ENCODE measurements around the gene IGF1R.
A peak's percentile ranks its signal among the peaks of the same experiment; 100 is the strongest.

The IGF1R gene

DNA sequence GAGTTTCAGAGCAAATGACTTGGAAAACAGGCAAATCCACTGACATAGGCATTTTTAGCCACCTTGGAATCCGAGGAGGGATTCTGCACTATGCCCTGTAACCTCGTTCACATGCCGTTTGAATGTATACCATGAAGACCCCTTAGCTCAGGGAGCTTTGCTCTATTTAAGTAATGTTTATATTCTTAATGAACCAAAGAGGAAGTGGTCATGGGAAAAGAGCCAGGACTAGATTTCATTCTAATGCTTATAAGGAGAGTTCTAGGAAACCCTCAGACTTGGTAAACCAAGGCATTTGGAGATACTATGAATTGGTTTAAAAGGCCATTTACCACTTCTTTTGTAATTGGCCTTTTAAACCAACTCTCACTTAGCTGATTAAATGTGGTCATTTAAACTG, 178.9 kb downstream of the IGF1R start:
- DNase-seq (ENCODE audit: low read depth): no peak

DNA sequence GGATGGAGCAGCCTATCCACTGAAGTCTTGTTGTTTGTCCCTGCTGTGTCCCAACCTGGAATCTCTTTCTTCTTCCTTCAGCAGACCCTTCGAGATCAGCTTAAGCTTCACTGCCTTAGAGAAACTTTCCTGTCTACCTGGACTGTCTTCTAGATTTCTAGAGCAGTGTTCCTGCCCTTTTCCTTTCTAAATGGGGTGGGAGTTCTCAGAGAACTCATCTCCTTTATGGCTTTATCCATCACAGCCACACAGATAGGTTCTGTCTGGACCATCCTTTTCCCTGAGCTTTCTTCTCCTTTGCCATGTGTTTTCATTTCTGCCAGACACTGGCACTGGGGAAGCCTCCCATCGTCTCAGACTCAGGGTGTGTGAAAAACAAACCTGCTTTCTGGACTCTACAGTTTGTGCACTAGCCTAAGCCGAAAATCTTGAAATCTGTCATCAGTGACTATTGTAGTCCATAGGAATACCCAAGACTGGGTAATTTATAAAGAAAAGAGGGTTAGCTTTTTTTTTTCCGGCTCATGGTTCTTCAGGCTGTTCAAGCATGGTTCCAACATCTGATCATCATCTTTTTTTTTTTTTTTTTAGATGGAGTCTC, 181.8 kb downstream of the IGF1R start:
- DNase-seq (ENCODE audit: low read depth): no peak

DNA sequence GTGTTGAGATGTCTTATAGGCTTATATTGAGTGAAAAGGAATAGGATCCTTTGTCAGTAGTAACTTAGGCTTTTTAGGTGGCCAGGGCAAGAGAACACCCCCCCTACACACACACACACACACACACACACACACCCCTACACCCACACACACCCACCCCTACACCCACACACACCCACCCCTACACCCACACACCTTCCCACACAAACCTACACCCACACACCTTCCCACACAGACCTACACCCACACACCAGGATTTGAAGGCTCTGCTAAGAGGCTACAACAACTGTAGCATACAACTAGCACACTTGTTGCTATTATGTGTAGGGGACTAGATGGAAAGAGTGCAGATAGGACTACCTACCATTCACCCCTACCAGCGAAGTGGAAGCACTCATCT, 186.6 kb downstream of the IGF1R start:
- DNase-seq (ENCODE audit: low read depth): no peak

DNA sequence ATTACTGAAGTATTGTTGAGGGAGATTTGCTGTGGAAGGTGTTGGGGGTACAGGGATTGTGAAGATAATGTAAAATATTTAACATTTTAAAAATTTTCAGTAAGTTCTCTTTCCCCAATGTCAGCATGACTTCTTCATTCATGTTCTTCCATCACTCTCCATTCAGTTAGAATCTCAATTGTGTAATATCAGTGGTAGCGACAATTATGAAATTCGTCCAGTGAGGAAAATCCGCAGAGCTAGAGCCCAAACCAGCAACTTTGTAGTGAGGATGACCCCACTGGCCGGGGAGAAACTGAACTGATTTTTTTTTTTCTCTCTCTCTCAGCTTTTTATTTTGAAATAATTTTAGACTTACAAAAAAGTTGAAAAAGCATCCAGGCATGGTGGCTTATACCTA, 187.5 kb downstream of the IGF1R start:
- DNase-seq (ENCODE audit: low read depth): no peak

DNA sequence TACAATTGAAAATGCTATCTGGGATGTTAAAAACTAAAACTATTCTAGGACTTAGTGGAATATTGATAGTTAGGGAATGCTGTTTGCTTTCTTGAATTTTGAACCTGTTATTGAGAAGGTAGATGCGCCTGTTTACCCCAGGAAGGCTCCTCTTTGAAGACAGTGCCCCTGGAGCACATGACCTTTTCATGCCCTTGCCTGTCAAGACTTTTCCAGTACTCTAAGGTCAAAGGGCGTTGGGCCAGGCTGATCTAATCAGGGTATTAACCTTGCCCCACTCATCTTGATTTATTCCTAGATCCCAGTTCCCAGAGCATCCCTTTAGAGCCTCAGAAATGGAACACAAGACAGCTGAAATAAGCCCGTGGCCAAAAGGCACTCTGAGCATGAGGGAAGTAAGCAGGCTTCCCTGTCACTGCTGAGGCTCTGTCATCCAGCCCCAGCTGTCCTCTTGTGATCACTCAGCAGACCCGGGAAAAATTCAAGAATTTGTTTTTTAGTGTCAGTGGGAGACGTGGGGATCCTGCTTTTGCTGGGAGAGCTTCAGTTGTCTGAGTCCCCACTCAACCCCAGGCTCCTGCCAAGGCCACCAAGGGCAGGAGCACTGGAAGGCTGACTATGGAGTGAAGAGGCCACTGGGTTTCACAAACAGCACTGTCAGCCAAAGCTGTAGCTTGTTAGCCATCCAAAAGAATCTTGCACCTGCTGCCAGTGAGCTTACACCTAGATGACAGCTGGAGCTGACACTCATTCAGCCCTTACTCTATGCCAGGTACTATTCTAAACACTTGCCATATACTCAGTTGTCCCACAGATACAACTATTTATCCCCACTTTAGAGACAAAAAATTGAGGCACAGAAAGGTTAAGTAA, 190.3 kb downstream of the IGF1R start:
- DNase-seq (ENCODE audit: low read depth): no peak

DNA sequence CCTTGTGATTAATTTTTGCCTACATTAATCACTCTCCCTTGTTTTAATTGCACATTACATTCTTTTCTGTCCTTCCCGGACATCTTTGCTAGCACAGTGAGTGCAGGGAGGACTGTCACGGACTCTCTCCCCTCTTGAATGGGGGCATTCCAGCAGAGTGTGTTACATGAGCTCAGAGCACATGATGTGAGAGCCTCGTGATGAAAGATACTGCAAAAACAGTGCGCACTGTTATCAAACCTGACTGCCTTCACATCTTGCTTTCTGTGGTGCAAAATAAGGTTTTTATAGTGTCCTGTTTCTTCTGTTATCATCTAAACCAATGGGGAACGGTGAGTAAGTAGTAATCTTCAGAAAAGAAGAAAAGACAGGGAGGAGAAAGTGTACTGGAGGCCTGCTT, 191.7 kb downstream of the IGF1R start:
- DNase-seq (ENCODE audit: low read depth): no peak

DNA sequence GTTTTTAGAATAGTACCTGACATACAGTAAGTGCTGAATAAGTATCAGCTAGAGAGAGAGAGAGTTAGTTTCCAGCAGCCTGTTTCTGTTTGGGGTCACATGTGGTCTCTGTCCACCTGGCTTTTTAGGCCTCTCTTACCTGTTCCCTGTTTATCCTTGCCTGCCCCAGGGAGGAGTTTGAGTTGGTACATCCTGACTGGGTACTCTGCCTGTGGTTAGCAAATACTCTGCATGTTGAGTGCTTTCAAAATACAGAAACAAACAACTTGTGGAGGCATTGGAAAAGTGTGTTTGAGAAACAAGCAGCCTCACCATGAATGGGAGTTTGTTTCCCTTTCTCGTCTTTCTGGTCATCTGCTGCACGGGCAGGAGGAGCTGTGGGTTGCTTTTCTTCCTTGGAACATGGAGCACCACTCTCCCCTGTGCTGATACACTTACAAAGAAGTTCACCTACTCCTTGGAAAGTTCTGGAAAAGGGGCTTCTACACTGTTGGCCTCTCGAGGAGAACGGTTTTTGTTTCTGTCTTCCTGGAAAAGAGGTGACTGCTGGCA, 193.2 kb downstream of the IGF1R start:
- no peak for DNase-seq (ENCODE audit: low read depth)

DNA sequence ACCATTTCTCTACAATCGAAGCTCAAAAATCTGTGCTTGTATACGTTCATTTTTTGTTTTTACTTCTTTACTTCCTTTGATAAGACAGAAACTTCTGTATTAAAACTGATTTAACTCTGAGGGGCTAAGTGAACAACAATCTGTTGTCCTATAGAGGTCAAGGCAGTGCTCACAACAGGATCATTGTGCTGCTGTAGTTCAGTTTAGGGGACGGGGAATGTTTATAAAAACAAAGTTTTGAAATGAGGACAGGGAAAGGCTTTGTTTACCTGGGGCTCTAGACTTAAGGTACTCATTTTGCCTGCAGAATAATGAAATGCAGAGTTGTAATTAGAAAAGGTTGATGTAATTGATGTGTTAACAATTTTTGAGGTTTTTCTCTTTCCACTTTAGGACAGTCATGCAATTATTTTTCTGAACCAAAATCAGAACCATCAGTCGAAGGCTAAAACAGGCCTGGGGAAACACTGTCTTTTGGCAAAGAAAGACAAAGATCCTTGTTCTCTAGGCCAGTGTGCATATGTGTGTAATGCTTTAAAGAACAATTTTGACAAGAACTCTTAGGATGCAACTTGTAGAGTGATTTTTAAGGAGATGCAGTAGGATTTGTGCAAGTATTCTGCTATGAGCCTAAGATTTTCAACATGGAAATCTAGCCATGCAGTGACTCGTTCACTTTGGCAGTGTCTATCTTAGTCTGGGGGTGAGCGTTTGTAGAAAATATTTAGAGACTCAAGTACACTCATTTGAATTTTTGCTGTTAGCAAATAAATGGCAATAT, 194.0 kb downstream of the IGF1R start:
- no peak for DNase-seq (ENCODE audit: low read depth)

DNA sequence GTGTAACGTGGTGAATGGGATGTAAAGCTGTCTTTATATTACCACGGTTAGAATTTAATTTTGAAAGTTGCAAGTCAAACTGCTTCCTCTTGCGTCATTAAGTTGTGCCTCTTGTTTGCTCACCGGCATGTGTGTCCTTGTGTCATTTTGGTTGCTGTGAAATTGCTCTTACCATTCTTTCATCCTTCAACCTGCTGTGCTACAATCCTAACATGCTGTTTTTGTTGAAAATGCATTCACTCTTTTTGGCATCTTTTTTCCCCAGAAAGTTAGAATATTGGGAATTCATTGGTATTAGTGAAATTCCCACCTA, 194.6 kb downstream of the IGF1R start:
- no peak for DNase-seq (ENCODE audit: low read depth)

DNA sequence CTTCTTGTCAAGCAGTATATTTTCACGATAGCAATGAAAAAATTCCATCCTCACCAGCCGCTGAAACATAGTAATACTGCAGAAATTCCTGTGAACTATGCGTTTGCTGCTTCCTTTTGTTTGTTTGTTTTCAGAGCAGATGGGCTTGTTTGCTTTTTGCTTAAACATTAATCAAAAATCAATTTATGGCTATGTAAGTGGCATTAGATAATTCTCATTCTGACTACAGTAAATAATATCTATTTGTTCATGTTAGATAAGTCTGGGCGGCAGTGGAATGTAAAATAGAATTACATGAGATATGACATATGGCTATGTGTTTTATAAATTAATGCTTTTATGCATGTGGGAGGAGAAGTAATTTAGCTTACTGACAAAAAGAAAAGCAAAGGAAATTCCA, 195.5 kb downstream of the IGF1R start:
- DNase-seq (ENCODE audit: low read depth): no peak

DNA sequence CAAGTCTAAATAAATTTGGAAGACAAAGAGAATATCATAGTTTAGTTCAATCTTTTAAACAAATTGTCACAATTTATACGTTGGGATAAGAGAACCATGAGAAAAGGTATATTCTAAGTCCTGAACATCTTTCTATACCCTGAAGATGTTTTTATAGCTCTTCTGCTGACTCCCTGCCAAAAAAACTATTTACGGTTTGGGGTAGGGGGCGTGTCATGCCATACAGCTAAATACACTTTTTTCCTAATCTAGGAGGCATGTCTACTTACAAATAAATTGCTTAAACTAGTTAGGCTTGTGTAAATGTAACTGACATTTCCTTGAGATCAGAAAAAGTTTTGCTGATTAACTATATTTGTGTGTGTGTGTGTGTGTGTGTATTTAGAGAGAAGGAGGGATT, 195.9 kb downstream of the IGF1R start:
- no peak for DNase-seq (ENCODE audit: low read depth)

DNA sequence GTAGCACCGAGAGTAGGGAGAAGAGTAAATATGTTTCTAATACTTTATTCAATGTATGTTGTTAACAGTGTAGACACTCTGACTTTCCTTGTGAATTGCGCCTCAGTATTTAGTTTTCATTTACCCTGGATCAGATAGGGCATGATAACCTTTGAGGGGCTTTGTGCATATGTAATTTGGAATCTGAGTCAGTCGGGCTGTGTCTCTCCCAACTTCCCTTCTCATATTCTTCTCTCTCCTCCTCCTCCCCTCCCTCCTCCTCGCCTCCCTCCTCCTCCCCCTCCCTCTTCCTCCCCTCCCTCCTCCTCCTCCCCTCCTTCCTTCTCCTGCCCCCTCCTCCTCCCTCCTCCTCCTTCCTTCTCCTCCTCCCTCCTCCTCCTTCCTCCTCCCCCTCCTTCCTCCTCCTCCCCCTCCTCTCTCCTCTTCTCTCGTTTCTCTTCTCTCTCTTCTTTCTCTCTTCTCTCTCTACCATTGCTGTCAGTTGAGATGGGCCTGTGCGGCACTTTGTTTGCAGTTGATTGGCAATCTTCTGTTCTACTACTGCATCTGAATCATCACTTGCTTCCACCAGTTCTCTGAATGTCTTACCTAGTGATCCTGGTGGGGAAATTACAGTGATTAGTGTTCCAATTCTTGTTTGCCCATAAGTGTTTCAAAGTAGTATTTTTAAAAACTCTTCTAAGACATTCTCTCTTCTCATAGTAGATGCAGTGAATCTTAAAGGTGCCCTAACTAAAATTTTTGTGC, 197.0 kb downstream of the IGF1R start:
- DNase-seq (ENCODE audit: low read depth): no peak

DNA sequence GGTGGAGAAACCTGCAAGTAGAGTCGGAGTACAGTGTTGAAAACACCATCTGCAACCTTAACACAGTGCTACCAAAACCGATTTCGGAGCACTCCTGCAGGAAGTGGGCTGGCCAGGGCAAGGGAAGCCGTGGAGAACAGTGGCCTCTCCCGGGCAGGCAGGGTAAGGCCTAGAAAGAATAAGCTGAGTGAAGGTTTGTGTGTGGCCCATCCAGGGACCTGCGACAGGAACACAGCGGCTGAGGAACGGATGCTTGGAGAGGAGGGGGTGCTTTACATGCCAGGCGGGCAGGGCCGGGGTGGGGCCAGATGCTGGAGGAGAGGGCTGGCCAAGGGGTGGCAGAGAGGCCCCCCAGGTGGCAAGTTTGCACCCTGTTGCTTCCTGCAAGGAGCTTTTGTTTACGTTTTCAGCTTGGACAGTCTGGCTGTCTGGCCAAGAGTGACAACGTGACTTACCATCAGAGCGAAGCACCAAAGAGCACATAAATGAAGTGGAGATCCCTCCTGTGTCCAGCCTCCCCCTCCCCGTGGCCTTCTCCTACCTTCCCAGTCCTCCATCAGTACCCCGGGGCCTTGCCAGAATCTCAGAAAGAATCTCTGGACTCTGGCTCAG, 202.7 kb downstream of the IGF1R start:
- DNase-seq (ENCODE audit: low read depth): no peak

DNA sequence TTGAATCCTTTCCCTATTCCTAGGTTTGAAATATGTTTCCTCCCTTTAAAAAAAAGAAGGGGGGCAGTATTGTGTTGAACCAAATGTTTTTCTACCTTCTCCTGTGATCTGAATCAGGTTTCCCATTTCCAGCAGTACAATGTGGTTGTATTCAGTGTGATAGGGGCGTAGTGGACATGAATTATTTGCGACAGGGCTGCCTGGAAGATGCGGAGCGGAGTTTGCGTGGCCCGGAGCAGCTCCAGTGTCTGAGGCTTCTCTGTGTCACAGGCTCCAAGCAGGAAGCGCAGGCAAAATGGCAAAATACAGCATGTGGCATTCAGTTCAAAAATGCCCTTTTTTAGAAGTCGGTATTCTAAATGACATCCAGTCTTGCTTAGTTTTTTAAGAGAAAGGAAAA, 204.8 kb downstream of the IGF1R start:
- peak; percentile 74 for DNase-seq (ENCODE audit: low read depth)

DNA sequence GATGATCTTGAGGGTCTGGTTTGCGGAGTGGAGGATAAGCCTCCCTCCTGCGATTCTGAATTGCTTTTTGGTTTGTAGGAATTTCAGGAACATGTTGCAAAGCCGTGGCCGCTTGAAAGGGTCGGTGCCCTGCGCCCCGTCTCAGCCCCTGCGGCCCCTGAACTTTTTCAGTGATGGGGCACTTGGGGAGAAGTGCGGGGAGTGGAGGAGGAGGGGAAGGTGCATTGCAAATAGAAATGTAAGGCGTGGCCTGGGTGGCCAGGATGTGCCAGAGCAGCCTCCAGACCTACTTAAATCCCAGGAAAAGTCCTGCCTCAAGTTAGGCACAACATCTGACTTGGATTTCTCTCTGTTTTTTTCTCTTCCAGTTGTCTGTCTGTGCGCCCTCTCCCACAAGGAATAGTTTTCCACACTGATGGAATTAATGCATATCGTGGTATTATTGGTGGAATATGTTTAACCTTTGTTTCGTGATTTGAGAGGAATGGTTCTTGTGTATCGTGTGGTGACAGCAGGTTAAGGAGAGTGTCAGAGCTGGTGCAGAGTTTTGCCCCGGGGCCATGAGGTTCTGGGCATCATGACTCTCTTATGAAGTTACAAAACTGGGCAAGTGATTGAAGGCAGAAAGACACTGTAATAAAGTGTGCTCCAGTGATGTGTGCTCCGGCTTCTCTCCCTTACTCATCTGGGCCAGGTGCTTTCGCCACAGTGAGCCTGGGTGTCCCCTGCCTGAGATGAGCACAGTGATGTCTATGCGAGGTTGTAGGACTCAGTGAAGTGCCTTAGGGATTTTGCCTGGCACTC, 205.5 kb downstream of the IGF1R start:
- no peak for DNase-seq (ENCODE audit: low read depth)

DNA sequence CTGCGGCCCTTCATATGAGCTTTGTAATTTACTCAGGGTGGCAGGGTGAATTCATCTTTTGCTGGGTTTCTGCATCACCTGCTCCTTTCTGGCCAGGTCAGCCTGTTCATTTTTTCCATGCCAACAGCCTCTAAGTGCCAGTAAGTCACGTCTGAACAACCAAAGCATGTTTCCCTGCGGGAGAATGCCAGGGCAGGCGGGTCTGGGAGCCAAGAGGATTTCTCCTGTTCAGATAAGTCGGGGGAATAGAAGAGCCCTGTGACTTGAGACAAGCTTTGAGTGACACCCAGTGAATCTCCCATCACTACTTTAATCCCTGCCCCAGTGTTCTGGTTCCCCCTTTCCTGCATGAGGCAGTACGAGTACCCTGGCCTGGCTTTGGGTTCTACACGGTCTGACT, 206.2 kb downstream of the IGF1R start:
- no peak for DNase-seq (ENCODE audit: low read depth)

DNA sequence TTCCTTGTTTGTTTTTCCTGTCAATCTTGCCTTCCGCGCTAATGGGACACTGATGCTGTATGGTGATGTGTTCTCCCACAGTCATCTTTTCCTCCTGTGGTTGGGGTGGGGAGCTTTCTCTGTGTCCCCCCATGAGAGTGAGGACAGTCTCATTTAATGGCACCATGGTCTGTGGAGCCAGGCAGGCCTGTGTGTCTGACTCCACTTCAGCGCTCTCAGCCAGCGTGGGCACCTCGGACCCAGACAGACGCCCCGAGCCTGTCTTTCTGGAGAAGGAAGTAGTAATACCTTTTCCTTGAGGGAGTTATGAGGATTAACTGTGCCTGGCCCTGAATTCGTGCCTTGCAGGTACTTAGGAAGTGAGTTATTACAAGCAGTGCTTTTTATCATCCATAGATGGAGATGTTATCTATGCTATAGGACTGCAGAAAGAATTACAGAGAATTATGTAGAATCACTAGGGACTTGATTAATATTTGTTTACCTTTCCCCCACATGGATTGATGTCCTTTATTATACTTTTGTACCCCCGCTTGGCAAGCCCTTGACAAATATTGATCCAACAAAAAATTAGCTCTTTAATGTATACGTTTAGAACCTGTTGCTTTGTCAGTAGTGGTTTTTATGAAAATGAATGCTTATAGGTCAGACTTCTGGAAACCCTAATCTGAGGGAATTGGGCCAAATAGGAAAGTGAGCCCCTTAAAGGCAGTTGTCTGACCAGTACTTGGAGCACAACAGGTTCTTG, 206.9 kb downstream of the IGF1R start:
- DNase-seq (ENCODE audit: low read depth): no peak

DNA sequence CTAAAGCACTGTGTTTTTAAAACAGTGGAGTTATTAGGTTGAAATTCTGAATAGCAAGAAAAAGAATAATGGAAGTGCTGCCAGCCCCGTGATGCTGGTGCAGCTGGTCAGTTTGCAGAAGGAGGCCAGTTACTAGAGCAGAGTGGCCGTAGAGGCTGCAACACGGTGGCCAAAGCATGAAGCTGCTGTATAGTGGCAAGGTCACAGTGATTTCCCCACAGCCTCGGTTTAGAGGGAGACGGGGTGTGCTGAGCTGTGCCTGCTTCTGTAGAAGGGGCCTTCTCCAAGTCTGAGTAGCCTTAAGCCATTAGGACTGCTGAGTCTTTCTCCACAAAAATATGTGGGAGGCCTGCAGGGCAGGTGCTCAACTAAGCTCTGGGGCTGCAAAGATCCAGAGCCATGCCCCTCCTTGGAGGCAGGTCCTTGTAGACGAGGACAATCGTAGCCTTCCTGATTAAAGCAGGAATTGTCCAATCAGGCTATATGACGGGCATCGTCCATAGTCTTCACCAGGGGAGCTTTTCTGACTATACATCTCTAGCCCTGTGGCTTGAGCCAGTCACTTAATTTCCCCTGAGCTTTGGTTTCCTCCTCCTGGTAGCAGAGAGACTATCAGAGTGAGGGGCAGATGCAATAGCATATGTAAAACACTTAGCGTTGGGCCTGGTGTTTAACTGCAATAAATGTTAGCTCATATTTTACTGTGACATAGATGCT, 207.6 kb downstream of the IGF1R start:
- DNase-seq (ENCODE audit: low read depth): no peak

DNA sequence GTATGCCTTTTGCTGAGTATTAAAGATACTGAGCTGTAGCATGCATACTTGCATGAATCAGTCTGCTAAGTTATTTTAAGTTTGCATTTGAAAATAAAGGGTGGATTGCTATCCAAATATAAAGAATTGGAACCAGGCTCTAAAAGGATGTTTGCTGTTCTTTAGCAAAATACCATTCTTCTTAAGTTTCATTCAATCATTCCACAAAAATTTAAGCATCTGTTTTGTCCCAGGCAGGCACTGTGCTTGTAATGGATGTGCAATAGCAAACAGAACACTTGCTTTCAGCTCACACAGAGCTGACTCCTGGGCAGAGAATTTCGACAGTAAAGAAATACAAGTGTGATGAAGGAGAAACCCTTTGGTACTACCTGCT, 208.2 kb downstream of the IGF1R start:
- DNase-seq (ENCODE audit: low read depth): peak; percentile 86

DNA sequence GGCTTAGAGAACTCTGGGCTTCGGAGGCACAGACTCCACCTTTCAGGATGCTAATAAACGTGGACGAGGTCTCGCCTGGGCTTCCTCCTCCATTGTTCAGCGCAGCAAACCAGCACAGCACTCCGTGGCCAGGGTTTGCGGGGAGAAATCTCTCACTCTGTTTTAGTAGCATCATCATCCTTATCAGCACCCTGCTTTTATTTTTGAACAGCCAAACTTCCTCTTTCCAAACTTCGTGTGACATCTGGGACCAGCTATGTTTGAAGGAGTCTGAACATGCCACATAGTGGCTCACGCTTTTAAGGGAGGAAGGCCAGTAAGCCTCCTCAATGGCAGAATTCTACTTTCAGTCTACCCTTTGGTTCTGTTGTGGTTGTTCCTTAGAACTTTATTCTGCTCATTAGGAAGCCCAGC, 210.3 kb downstream of the IGF1R start:
- DNase-seq (ENCODE audit: low read depth): no peak
